ENCODE data around the gene MTHFD1L. TPM values are rescaled to one million over a fixed set of nuclear protein-coding genes. Genes with fewer than 3 reads are reported as not detected.

Gene MTHFD1L
- total and polyA plus RNA-seq, 2 of the 8 experiments (the other 6 are each of a cell fraction or from before 2014, with no cell fraction given) = 29.2 to 105 TPM

- TF ChIP-seq CHD2 (IDR thresholded peaks at IDR 0.05; ENCODE audit: low read length) (no peak), CTBP2 (IDR thresholded peaks at IDR 0.05; ENCODE audit: borderline replicate concordance, insufficient read depth, insufficient read length, low read length) (no peak), TBP (IDR thresholded peaks at IDR 0.05; ENCODE audit: low read depth, low read length) (no peak)
- TF ChIP-seq, protein P1, sequence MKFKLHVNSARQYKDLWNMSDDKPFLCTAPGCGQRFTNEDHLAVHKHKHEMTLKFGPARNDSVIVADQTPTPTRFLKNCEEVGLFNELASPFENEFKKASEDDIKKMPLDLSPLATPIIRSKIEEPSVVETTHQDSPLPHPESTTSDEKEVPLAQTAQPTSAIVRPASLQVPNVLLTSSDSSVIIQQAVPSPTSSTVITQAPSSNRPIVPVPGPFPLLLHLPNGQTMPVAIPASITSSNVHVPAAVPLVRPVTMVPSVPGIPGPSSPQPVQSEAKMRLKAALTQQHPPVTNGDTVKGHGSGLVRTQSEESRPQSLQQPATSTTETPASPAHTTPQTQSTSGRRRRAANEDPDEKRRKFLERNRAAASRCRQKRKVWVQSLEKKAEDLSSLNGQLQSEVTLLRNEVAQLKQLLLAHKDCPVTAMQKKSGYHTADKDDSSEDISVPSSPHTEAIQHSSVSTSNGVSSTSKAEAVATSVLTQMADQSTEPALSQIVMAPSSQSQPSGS (IDR thresholded peaks at IDR 0.05; ENCODE audit: low read length) = no peak
Measured at GRCh38 chr6:151073146-151073545, 207.6 kb downstream of the MTHFD1L start (continued).

Measured in H1 (cell line).